H1 (cell line): ENCODE results near the gene MCC. TPM values are rescaled to one million over a fixed set of nuclear protein-coding genes. Genes with fewer than 3 reads are reported as not detected.

Experiments used
- CTCF ChIA-PET: fragments of 300-600 bp; sonication (Branson Sonifier 250); formaldehyde crosslinking; loops from one replicate; lab custom pipeline; 2021; ENCODE audit not compliant: partially characterized antibody; lab: Charles Lee
- POLR2A ChIA-PET: fragments of 300-600 bp; sonication (Branson Sonifier 250); formaldehyde crosslinking; loops from one replicate; lab custom pipeline; 2021; ENCODE audit warnings: inconsistent platforms; ENCODE audit not compliant: partially characterized antibody; lab: Charles Lee
- DNase-seq, 2 experiments: peaks; one replicate each; pipeline versions ENCODE4 v3.0.0 to v3.0.0-alpha.2; 2010 to 2022; ENCODE audit warnings: low spot score in 2 of 2, low read depth in 1 of 2, mixed read lengths in 1 of 2
- FAIRE-seq: peaks from 2 replicates; lab custom pipeline; 2011; peaks lifted over from hg19 to GRCh38; lab: Jason Lieb, UNC
- H2AFZ ChIP-seq: 2 replicates; pipeline ENCODE4 v1.8.1; 2012; ENCODE audit warnings: low read length, inconsistent platforms
- H2AK5ac ChIP-seq: 2 replicates; pipeline ENCODE4 v1.6.1; 2013; ENCODE audit warnings: low read depth, low read length
- H2BK120ac ChIP-seq: replicated peaks from 2 replicates; pipeline ENCODE3; 2013; ENCODE audit warnings: low read depth, low read length, inconsistent platforms
- H2BK12ac ChIP-seq: 2 replicates; pipeline ENCODE4 v1.6.1; 2013; ENCODE audit warnings: low read depth, low read length
- H2BK15ac ChIP-seq: 2 replicates; pipeline ENCODE4 v1.6.1; 2013; ENCODE audit warnings: low read length
- H2BK20ac ChIP-seq: 2 replicates; pipeline ENCODE4 v1.6.1; 2013; ENCODE audit warnings: low read length
- H2BK5ac ChIP-seq: 2 replicates; pipeline ENCODE4 v1.6.1; 2013; ENCODE audit warnings: low read depth, low read length
- H3K14ac ChIP-seq: 2 replicates; pipeline ENCODE4 v1.6.1; 2013; ENCODE audit warnings: inconsistent platforms; ENCODE audit not compliant: insufficient read length
- H3K18ac ChIP-seq: 2 replicates; pipeline ENCODE4 v1.6.1; 2013; ENCODE audit warnings: low read length; ENCODE audit errors: extremely low read depth
- H3K23ac ChIP-seq: 2 replicates; pipeline ENCODE4 v1.6.1; 2013; ENCODE audit warnings: inconsistent platforms; ENCODE audit not compliant: insufficient read length
- H3K23me2 ChIP-seq: 2 replicates; pipeline ENCODE4 v1.6.1; 2013; ENCODE audit warnings: low read depth, low read length
- H3K27ac ChIP-seq: 2 replicates; pipeline ENCODE4 v1.6.1; 2011; ENCODE audit warnings: low read depth, low read length, inconsistent platforms
- H3K27me3 ChIP-seq, 4 experiments: replicated peaks in 1 of 4; 1 replicate in 1 of 4; 2 replicates in 3 of 4; pipeline versions ENCODE4 v1.6.1 to v1.8.1; 2011 to 2013; ENCODE audit warnings: low read length in 3 of 4, mild to moderate bottlenecking in 3 of 4, inconsistent platforms in 2 of 4, mixed read lengths in 2 of 4, moderate library complexity in 1 of 4; ENCODE audit not compliant: control insufficient read depth in 3 of 4, insufficient read depth in 3 of 4; ENCODE audit errors: extremely low read depth in 1 of 4
- H3K36me3 ChIP-seq, 4 experiments: 2 replicates each; pipeline versions ENCODE4 v1.6.1 to v1.8.1; 2011 to 2013; ENCODE audit warnings: mild to moderate bottlenecking in 4 of 4, low read length in 3 of 4, moderate library complexity in 2 of 4, control low read depth in 1 of 4, inconsistent platforms in 1 of 4; ENCODE audit not compliant: insufficient read depth in 4 of 4, control insufficient read depth in 2 of 4
- H3K4ac ChIP-seq: replicated peaks from 2 replicates; pipeline ENCODE3; 2013; ENCODE audit warnings: low read length, low read depth, mixed read lengths, inconsistent platforms; ENCODE audit not compliant: insufficient read length
- H3K4me1 ChIP-seq, 4 experiments: replicated peaks in 1 of 4; 1 replicate in 1 of 4; 2 replicates in 3 of 4; pipeline versions ENCODE4 v1.6.1 to v1.8.1; 2011 to 2013; ENCODE audit warnings: low read length in 3 of 4, inconsistent platforms in 2 of 4, mixed read lengths in 1 of 4; ENCODE audit not compliant: insufficient read depth in 4 of 4, control insufficient read depth in 3 of 4
- H3K4me2 ChIP-seq, 2 experiments: 2 replicates each; pipeline versions ENCODE4 v1.6.1 to v1.8.1; 2011 to 2013; ENCODE audit warnings: low read depth in 2 of 2, low read length in 2 of 2, control low read depth in 1 of 2, inconsistent platforms in 1 of 2, mild to moderate bottlenecking in 1 of 2; ENCODE audit not compliant: insufficient read depth in 1 of 2
- H3K4me3 ChIP-seq, 4 experiments: fragments of 200-600, 300-600 bp in 1 of 4; sonication (generic), shearing (Covaris generic), sonication (Bioruptor Twin) in 1 of 4; 2 replicates each; pipeline versions ENCODE4 v1.5.1 to v1.8.1; 2011 to 2016; ENCODE audit warnings: low read length in 4 of 4, low read depth in 3 of 4, control low read depth in 2 of 4, inconsistent platforms in 2 of 4, mild to moderate bottlenecking in 2 of 4, mixed read lengths in 1 of 4, moderate library complexity in 1 of 4; ENCODE audit not compliant: insufficient read depth in 2 of 4; ENCODE audit errors: extremely low read depth in 1 of 4
- H3K56ac ChIP-seq: replicated peaks from 2 replicates; pipeline ENCODE3; 2013; ENCODE audit warnings: low read depth, mild to moderate bottlenecking, mixed read lengths, low read length, inconsistent platforms; ENCODE audit not compliant: insufficient read length
- H3K79me1 ChIP-seq: 2 replicates; pipeline ENCODE4 v1.6.1; 2013; ENCODE audit warnings: low read depth, low read length, control low read depth
- H3K79me2 ChIP-seq, 2 experiments: 2 replicates each; pipeline versions ENCODE4 v1.6.1 to v1.8.1; 2012 to 2013; ENCODE audit warnings: low read length in 2 of 2, mild to moderate bottlenecking in 2 of 2, inconsistent platforms in 1 of 2; ENCODE audit not compliant: insufficient read depth in 2 of 2, control insufficient read depth in 1 of 2
- H3K9ac ChIP-seq, 4 experiments: replicated peaks in 1 of 4; 1 replicate in 1 of 4; 2 replicates in 3 of 4; pipeline versions ENCODE4 v1.6.1 to v1.8.1; 2011 to 2013; ENCODE audit warnings: low read depth in 3 of 4, low read length in 3 of 4, control low read depth in 2 of 4, mild to moderate bottlenecking in 2 of 4, moderate library complexity in 2 of 4, inconsistent platforms in 1 of 4; ENCODE audit errors: extremely low read depth in 1 of 4
- H3K9me3 ChIP-seq, 2 experiments: 2 replicates each; pipeline versions ENCODE4 v1.6.1 to v1.8.1; 2012 to 2013; ENCODE audit warnings: mild to moderate bottlenecking in 2 of 2, moderate library complexity in 2 of 2, control low read depth in 1 of 2, inconsistent platforms in 1 of 2, low read depth in 1 of 2, low read length in 1 of 2, mixed read lengths in 1 of 2; ENCODE audit not compliant: insufficient read depth in 2 of 2
- H4K20me1 ChIP-seq, 2 experiments: replicated peaks in 1 of 2; 2 replicates each; pipeline versions ENCODE3 to v1.8.1; 2011 to 2013; ENCODE audit warnings: inconsistent platforms in 2 of 2, low read length in 2 of 2, mild to moderate bottlenecking in 1 of 2; ENCODE audit not compliant: insufficient read depth in 2 of 2, control insufficient read depth in 1 of 2
- H4K5ac ChIP-seq: 2 replicates; pipeline ENCODE4 v1.6.1; 2013; ENCODE audit warnings: low read length, low read depth, mixed read lengths, inconsistent platforms; ENCODE audit not compliant: insufficient read length
- H4K8ac ChIP-seq: 2 replicates; pipeline ENCODE4 v1.8.0; 2013; ENCODE audit warnings: mild to moderate bottlenecking, moderate library complexity, low read length, inconsistent platforms; ENCODE audit not compliant: insufficient read depth; ENCODE audit errors: extremely low read depth
- H4K91ac ChIP-seq: replicated peaks from 2 replicates; pipeline ENCODE3; 2013; ENCODE audit warnings: low read length, mixed read lengths, inconsistent platforms; ENCODE audit not compliant: insufficient read length
- BACH1 ChIP-seq: IDR thresholded peaks from 2 replicates; pipeline ENCODE4 v1.6.1; 2012; ENCODE audit warnings: low read length, improper control_type of control experiment
- CBX5 ChIP-seq: fragments of 300-800, 300-1000 bp; sonication (generic); IDR thresholded peaks from 2 replicates; pipeline ENCODE4 v1.7.1; 2016; ENCODE audit warnings: antibody characterized with exemption, low read length, low read depth
- CBX8 ChIP-seq: fragments of 300-800, 300-1000 bp; sonication (generic); IDR thresholded peaks from 2 replicates; pipeline ENCODE4 v1.7.1; 2016; ENCODE audit warnings: low read depth, low read length, borderline replicate concordance
- CEBPB ChIP-seq: IDR thresholded peaks from 2 replicates; pipeline ENCODE4 v1.6.1; 2012; ENCODE audit warnings: low read depth, low read length
- EGR1 ChIP-seq: IDR thresholded peaks from 2 replicates; pipeline ENCODE4 v1.6.1; 2011; ENCODE audit warnings: low read depth, low read length, borderline replicate concordance
- FOSL1 ChIP-seq: IDR thresholded peaks from 2 replicates; pipeline ENCODE4 v1.6.1; 2011; ENCODE audit warnings: mild to moderate bottlenecking, low read depth, low read length, moderate library complexity; ENCODE audit not compliant: insufficient read depth
- PHF8 ChIP-seq: fragments of 200-600 bp; sonication (generic); conservative IDR thresholded peaks from 2 replicates; pipeline ENCODE4 v1.7.1; 2012; ENCODE audit warnings: low read depth, mild to moderate bottlenecking, inconsistent platforms, low read length, moderate library complexity
- RFX5 ChIP-seq: IDR thresholded peaks from 2 replicates; pipeline ENCODE4 v1.6.1; 2011; ENCODE audit warnings: low read depth, low read length, improper control_type of control experiment, borderline replicate concordance
- SAP30 ChIP-seq: fragments of 300-600 bp; sonication (generic); IDR thresholded peaks from 2 replicates; pipeline ENCODE4 v1.7.1; 2012; ENCODE audit warnings: low read length, moderate library complexity, mild to moderate bottlenecking, inconsistent platforms; ENCODE audit not compliant: insufficient read depth, insufficient replicate concordance
- SP4 ChIP-seq: IDR thresholded peaks from 2 replicates; pipeline ENCODE4 v1.6.1; 2012; ENCODE audit warnings: low read length, inconsistent platforms
- SRF ChIP-seq: IDR thresholded peaks from 2 replicates; pipeline ENCODE4 v1.6.1; 2011; ENCODE audit warnings: mild to moderate bottlenecking, low read depth, low read length, moderate library complexity
- TBP ChIP-seq: IDR thresholded peaks from 2 replicates; pipeline ENCODE4 v1.6.1; 2011; ENCODE audit warnings: low read depth, low read length, improper control_type of control experiment
- YY1 ChIP-seq: IDR thresholded peaks from 2 replicates; pipeline ENCODE4 v1.6.1; 2011; ENCODE audit warnings: low read depth, mild to moderate bottlenecking, low read length
- WGBS, 2 experiments: shearing (Covaris generic) in 1 of 2; methylation state at CpG; one replicate each; pipeline versions ENCODE4 v1.1.6 to v1.1.7; 2013 to 2015; ENCODE audit warnings: low lambda C conversion rate in 2 of 2, mixed read lengths in 2 of 2, inconsistent platforms in 1 of 2, low coverage in 1 of 2, missing lambda C conversion rate in 1 of 2; ENCODE audit not compliant: insufficient replicate concordance in 2 of 2, insufficient coverage in 1 of 2, insufficient read length in 1 of 2; ENCODE audit errors: extremely low coverage in 1 of 2, missing lambda C conversion rate in 1 of 2; 5-methylcytosine and 5-hydroxymethylcytosine counted together
- polyA plus RNA-seq, 7 experiments: library from polyadenylated mRNA; depleted of rRNA in 3 of 7; stranded (reverse) in 5 of 7; unstranded in 2 of 7; fragments of >200 nt in 5 of 7; fragments of 200-250 nt in 2 of 7; gene quantifications; 1 replicate in 5 of 7; 2 replicates in 1 of 7; 4 replicates in 1 of 7; pipeline versions ENCODE4 v1.2.1 to v1.2.3, GENCODE V29; 2011 to 2013; ENCODE audit warnings: missing spikeins in 2 of 7, mixed read lengths in 2 of 7
- total RNA-seq: library from RNA; stranded (reverse); fragmentation: NEBNext Ultra II Directional; extraction: Animal tissue kit (Norgen Biotek cat#: 25700); gene quantifications from 2 replicates; pipeline ENCODE4 v1.2.1, GENCODE V29; 2021

The MCC gene
- total and polyA plus RNA-seq, 2 of the 8 experiments (the other 6 are each of a cell fraction or from before 2014, with no cell fraction given): 2.6 to 18.3 TPM

DNA sequence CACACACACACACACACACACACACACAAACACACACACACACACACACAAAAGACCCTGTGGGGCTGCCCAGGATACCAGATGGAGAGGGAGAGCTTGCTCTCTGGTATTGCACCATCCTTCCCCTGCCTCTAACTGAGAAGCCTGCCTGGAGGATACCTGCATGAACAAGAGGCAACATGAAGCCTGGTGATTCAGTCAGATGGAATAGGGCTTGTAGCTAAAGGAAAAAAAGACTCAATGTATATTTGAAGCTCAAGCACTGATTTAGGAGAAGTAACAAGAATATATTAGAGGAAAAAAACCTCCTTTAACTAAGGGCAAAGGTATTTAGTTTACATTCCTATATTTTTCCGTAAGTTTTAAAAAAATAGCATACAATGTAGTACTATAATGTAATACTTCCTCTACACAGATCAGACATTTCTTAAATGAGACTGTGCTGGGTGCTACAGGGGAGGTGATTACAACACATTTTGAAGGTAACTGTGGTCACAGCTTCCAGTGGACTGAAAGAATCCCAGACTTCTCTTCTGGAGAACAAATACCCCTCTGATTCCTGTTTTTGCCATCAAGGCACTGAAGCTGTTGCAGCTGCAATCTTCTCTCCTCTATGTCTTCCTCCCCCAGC is 342.4 kb downstream of the MCC start:
- no peak overlapping the region for H4K91ac ChIP-seq
- 0% methylated on average over 1 of the region's 1 CpG; no CpG with 5 or more reads in 1 of the 2 experiments for WGBS, 2 experiments
- no peak overlapping the region for H2AFZ ChIP-seq
- no peak overlapping the region for H2BK5ac ChIP-seq
- no peaks in the 10 kb centered on the region for H3K79me1 ChIP-seq
- H3K18ac ChIP-seq: no peak overlapping the region
- no peak overlapping the region for H3K23ac ChIP-seq
- H3K9me3 ChIP-seq: no peaks in the 10 kb centered on the region
- POLR2A ChIA-PET: interaction anchor here (0.5 to 1.3 kb wide), 3 partner anchors 9 to 40 kb away, joined by 3 to 4 read pairs (median 3); no protein-coding TSS in a partner anchor
- H2BK15ac ChIP-seq: no peak overlapping the region
- H3K14ac ChIP-seq: no peak overlapping the region
- no peak overlapping the region for H3K9ac ChIP-seq
- peaks cover 0 to 4% (median 0%) of the 10 kb centered on the region in 4 experiments; a peak in 1 of 7 replicates for H3K4me1 ChIP-seq
- no peak overlapping the region for H3K4ac ChIP-seq
- H2BK120ac ChIP-seq: no peak overlapping the region
- no peaks in the 10 kb centered on the region for H4K20me1 ChIP-seq
- FAIRE-seq: no peak
- H3K23me2 ChIP-seq: no peaks in the 10 kb centered on the region
- no peak for DNase-seq
- no peak overlapping the region for H3K56ac ChIP-seq
- H4K8ac ChIP-seq: no peak overlapping the region
- H2AK5ac ChIP-seq: no peak overlapping the region
- no peak overlapping the region for H3K4me3 ChIP-seq
- H3K79me2 ChIP-seq: no peaks in the 10 kb centered on the region
- H2BK12ac ChIP-seq: no peak overlapping the region
- H3K27me3 ChIP-seq: no peaks in the 10 kb centered on the region; a peak in 1 of 7 replicates
- H2BK20ac ChIP-seq: no peak overlapping the region
- no peaks in the 10 kb centered on the region for H3K36me3 ChIP-seq
- H3K4me2 ChIP-seq: no peak overlapping the region
- no peak overlapping the region for H4K5ac ChIP-seq
- CTCF ChIA-PET: interaction anchor here (0.7 to 1.9 kb wide), 5 partner anchors 11 to 401 kb away, joined by 3 to 4 read pairs (median 3); no protein-coding TSS in a partner anchor
- no peak overlapping the region for H3K27ac ChIP-seq
- no peak for TF ChIP-seq SP4
- TF ChIP-seq CEBPB: no peak
- TF ChIP-seq TBP: no peak
- TF ChIP-seq CBX8: no peak
- no peak for TF ChIP-seq SAP30
- TF ChIP-seq SRF: no peak
- TF ChIP-seq BACH1: no peak
- TF ChIP-seq PHF8: no peak
- no peak for TF ChIP-seq EGR1
- TF ChIP-seq FOSL1: no peak
- no peak for TF ChIP-seq RFX5
- TF ChIP-seq YY1: no peak
- no peak for TF ChIP-seq CBX5
